Activated CD8-positive, alpha-beta memory T cell treated with anti-CD3 and anti-CD28 coated beads for 1 hour (primary cell): ENCODE measurements around the gene NBPF1.
"Not testable (repeated sequence)": the region's sequence is repeated elsewhere in the genome, so short reads cannot be mapped to it uniquely, and the experiment has no call there.

ENCODE experiments used
- DNase-seq, 2 donors: peaks; one replicate each; pipeline ENCODE4 v3.0.0-alpha.2; 2020; ENCODE audit warnings: low read depth in 1 of 2; ENCODE audit errors: extremely low read depth in 1 of 2

The NBPF1 gene

GRCh38 chr1:16613185-16614147 lies at the start of gene NBPF1:
NBPF1 (minus strand) TSS chr1:16613564.
- DNase-seq: peak; percentile 79 to 92

GRCh38 chr1:16658234-16658633 lies 44.9 kb upstream of the NBPF1 start:
- DNase-seq: not testable (repeated sequence)

GRCh38 chr1:16656981-16657683 lies 43.8 kb upstream of the NBPF1 start:
- not testable (repeated sequence) for DNase-seq

- DNase-seq: not testable (repeated sequence)
Observed at GRCh38 chr1:16656574-16656973, 43.2 kb upstream of the NBPF1 start.

GRCh38 chr1:16651560-16651959 lies 38.2 kb upstream of the NBPF1 start:
- not testable (repeated sequence) for DNase-seq

GRCh38 chr1:16649960-16650359 lies 36.6 kb upstream of the NBPF1 start:
- not testable (repeated sequence) for DNase-seq

GRCh38 chr1:16649390-16649789 lies 36.0 kb upstream of the NBPF1 start:
- DNase-seq: not testable (repeated sequence)

- DNase-seq: not testable (repeated sequence)
Observed at GRCh38 chr1:16648756-16649155, 35.4 kb upstream of the NBPF1 start.

- DNase-seq: not testable (repeated sequence)
Observed at GRCh38 chr1:16648250-16648649, 34.9 kb upstream of the NBPF1 start.

- DNase-seq: not testable (repeated sequence)
Observed at GRCh38 chr1:16647179-16648176, 34.1 kb upstream of the NBPF1 start.

GRCh38 chr1:16646716-16647115 lies 33.4 kb upstream of the NBPF1 start:
- not testable (repeated sequence) for DNase-seq

GRCh38 chr1:16646061-16646664 lies 32.8 kb upstream of the NBPF1 start:
- not testable (repeated sequence) for DNase-seq

GRCh38 chr1:16645271-16646060 lies 32.1 kb upstream of the NBPF1 start:
- not testable (repeated sequence) for DNase-seq

- peak; percentile 97 to 100 for DNase-seq
Observed at GRCh38 chr1:16644482-16645270, 31.3 kb upstream of the NBPF1 start.

GRCh38 chr1:16644193-16644481 lies 30.8 kb upstream of the NBPF1 start:
- no peak for DNase-seq

- DNase-seq: not testable (repeated sequence)
Observed at GRCh38 chr1:16643476-16644192, 30.3 kb upstream of the NBPF1 start.

- DNase-seq: not testable (repeated sequence)
Observed at GRCh38 chr1:16643001-16643411, 29.6 kb upstream of the NBPF1 start.
